Globus pallidus (tissue), 1 donor: Measurements from ENCODE around the gene PCDHGC5.

Experiments used
- DNase-seq: peaks from one replicate; pipeline ENCODE4 v3.0.0-alpha.2; 2015; ENCODE audit warnings: low spot score

Gene PCDHGC5

DNA sequence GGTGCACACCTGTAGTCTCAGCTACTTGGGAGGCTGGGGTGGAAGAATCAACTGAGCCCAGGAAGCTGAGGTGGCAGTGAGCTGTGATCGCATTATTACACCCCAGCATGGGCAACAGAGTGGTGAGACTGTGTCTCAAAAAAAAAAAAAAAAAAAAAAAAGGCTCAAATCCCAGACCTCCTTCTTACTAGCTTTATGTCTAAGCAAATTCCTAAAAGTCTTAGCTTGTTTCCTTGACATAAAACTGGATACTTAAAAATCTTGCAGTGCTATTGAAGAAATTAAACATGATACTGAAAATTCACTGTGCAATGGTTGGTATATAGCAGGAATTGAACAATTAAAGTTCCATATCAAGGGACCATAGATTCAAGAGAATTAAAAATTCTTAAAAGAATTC, 45.0 kb downstream of the PCDHGC5 start:
- no peak for DNase-seq

GRCh38 chr5:141534492-141535213, 45.8 kb downstream of the PCDHGC5 start:
- no peak for DNase-seq
